Germinal center (tissue), 1 donor: ENCODE results near the gene HMX1.

Experiments
- DNase-seq: peaks from one replicate; pipeline ENCODE4 v3.0.0; 2012; ENCODE audit warnings: mixed read lengths, low spot score

Gene HMX1

DNA sequence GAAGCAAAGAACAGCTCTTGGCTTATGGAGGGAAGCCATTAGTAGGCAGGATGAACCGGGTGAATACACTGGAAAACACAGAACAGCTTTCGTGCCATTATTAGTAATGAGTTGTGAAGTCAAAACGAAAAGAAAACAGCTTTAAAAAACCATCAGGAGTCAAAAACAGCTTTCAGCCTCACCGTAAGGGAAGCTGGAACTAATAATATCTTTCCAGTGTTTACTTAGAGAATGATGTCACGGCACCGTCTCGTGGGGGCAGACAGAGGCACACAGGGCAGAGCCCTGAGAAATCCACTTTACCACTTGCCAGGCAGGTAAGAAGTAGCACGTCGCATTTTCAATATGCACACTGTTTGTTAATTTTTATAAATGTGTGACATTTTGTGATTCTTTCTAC, 37.9 kb upstream of the HMX1 start:
- no peak for DNase-seq

GRCh38 chr4:8908206-8908893, 36.7 kb upstream of the HMX1 start:
- no peak for DNase-seq

- no peak for DNase-seq
Observed at GRCh38 chr4:8907596-8908205, 36.1 kb upstream of the HMX1 start.

DNA sequence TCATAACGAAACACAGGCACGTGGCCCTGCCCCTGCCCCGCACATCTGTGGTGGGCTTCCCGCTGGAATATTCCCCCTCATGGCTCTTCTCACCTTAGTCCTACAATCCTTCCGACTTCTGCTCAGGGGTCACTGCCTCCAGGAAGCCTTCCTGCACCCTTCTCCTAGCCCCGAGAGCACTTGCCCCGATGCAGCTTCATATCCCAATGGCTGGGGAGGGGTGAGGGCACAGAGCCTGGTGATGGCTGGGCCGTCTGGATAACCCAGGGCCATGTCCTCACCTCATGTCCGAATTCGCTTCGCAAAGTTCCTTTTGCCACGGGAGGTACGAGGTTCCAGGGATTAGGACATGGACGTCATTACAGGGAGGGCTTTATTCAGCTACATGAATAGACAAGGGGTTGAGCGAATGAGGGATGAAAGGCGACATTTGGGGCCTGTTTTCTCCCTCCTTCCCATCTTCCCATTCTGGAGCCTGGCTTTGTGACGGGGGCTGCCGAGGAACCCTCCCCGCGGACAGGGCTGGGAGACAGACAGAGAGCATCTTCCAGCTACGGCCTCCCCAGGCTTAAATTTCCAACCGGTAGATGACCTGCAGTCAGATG, 35.5 kb upstream of the HMX1 start:
- no peak for DNase-seq

GRCh38 chr4:8906668-8906970, 35.0 kb upstream of the HMX1 start:
- no peak for DNase-seq

DNA sequence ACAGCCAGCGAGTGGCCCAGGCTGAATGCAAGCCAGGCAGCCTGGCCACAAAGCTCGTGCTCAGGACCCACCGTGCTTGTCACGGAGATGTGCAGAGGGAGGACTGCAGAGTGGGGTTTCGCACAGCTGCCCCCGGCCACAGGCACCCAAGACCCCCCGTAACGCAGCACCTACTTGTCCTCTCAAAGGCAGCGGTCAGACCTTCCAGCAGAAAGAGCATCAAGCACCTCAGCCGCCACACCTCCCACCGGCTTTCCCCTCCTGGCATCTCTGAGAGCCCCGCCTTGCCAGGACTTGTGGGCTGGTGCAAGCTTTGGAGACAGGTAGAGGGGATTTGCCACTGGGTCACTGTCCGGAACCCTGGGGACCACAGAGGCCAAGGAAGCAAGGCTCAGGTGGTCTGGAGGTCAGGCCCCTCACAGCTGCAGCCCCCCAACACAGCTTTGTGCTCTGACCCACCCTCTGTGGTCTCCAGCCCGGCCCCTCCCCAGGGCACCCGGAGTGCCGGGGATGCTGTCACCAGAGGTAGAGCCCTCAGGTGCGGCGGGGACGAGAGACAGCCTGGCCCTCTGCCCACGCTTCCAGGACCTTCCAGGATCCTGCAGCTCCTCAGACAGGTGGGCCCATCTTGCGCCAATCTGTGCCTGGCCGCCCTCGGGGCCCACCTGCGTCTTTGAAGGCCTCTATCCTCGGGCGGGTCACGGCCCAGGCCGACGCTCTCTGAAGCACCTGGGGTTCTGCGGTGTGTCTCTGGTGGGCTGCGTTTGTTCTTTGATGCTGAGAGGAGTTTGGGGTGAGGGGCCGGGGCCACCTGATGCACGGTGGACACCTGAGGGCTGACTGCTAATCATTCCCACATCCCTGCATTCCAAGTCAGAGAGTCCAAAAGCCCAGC, 34.4 kb upstream of the HMX1 start:
- DNase-seq, result no peak

GRCh38 chr4:8905226-8905772, 33.7 kb upstream of the HMX1 start:
- DNase-seq, result no peak

DNA sequence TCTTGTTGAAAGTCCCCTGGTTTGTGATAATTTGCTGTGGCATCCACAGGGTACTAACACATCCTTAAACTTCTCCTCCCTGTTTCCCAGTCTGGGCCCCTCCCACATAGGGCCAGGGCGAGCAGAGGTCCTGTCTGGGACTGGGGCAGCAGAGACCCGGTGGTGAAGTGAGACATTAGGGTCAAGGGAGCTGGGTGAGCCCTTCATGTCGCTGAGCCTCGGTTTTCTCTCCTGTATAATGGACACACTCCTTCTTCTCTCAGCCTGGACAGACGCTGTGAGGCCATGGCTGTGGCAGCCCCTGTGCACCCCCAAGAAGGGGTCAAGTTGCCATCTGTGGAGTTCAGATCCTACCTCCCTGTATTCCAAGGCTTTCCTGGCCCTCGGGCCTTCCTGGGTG, 33.0 kb upstream of the HMX1 start:
- no peak for DNase-seq

DNA sequence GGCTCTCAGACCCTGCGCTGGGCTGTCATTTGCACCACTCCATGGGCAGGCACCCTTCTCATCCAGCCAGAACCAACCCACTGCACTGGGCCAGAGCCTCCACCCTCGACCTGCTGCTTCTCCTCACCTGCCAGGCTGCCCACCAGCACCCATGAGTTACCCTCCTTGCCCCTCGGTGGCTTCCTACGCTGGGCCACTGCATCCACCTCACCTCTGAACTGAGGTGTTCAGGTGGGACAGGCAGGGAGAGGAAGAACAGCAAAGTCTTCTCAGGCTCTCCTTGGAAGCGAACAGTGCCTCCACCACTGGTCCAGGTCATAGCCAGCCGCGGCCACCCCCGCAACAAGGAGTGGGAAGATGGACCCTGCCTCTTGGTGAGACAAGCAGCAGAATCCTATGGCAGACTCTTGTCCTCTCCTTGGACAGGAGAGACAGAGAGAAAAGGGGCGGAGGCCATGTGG, 32.4 kb upstream of the HMX1 start:
- DNase-seq, result no peak

DNA sequence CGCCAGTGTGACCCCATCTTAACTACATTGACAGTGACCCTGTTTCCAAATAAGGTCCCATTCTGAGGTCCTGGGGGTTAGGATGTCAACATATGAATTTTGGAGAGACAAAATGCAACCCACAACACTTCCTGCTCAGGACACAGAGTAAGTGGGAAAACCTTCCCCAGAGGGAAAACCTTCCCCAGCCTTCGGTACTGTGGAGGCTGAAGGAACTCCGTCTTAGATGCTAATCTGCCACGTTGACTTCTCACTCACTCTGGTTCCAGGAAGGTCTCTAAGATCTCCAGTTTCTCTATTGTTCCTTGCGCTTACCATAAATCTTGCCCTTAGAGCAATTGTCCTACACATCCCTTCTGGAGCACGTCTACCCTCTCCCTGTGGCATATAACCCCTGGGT, 29.7 kb upstream of the HMX1 start:
- DNase-seq, result no peak

DNA sequence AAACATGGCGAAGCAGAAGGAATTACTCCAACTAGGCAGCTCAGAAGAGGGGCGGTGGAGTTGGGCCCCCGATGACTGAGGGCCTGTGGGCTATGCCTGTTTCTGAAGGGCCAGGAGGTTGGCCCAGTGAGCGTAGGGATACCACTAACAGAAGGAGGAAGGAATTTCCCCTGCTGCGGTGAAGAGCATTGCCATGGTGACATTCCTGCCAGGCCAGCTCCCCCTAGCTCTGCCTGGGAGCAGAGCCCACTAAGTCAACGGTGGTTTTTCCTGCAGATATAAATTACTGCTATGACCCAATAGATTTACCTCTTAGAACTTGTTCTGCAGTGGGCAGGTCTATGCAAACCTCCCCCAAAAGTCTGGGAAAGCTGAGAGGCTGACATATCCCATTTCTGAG, 28.9 kb upstream of the HMX1 start:
- DNase-seq, result no peak

GRCh38 chr4:8898419-8898818, 26.8 kb upstream of the HMX1 start:
- no peak for DNase-seq

DNA sequence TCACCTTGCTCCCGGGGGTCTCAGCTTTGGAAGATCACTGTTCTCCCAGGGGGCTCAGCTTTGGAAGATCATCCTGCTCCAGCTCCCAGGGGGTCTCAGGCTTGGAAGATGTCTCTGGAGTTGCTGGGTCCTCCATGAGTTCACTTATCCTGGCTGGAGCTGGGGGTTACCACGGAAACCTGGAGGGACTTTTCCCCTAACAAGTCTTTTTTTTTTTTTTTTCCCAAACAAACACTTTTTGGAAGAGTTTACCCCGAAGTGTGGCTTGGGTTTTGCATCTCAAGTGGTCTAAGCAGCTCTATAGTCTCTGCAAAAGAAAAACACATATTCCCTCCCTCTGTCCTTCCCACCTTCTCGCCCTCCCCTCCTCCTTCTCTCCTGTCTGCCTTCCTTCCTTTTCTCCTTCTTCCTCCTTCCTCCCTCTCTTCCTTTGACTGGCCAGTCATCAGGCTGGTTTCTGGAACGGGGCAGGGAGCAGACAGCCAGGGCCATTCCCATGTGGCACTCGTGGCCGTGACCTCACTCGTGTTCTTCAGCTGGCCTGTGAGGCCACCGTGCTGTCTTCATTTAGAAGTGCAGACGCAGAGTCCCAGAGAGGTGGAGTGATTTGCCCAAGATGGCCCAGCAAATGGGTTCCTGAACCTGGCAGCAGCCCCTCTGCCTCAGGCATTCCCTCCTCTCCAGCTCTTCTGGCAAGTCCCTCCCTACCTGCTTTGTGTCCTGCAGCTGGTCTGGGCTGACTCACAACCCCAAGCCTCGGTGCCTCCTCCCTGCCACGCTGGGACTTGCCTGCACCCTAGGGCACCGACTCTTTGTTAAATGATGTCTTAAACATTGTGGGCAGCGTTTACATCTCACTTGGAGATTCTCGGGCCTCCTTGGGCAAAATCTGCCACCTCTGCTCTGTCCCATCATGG, 25.9 kb upstream of the HMX1 start:
- DNase-seq, result no peak

GRCh38 chr4:8896506-8896905, 24.9 kb upstream of the HMX1 start:
- DNase-seq, result no peak

DNA sequence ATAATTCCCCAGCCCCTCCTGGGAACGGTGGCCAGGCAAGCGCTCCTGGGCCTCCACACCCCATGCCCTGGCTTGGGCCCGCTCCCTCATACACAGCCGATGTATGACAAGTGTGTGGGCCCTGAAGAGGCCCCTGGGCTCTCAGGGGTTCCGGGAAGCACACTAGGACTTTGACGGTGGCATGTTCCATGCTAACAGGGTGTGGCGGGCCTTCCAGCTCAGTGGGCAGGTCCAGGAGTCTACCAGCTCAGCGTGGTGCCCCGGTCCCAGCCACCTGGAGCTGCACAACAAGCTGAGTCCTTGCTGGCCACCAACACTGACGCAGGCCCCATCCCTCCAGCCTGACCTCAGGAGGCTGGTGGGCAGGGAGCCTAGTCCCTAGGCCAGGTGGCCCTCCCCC, 24.4 kb upstream of the HMX1 start:
- no peak for DNase-seq

DNA sequence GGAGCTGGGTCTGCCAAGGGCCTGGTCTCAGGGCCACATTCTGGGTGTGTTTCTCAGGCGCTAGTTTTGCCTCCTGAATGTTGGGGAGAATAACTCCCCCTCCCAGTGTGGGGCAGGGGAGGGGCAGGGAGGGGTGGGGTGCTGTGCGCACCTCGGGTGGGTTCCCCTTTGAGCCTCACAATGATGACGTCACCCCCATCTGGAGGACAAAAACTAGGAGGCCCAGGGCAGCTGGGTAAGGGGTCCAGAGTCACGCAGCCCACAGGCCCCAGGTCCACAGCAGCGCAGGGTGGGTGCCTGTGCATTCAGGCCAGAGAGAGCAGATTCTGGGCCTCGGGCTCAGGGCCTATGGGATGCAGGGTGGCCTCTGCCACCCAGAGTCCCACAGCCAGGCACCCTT, 23.7 kb upstream of the HMX1 start:
- no peak for DNase-seq

- DNase-seq, result no peak
Observed at GRCh38 chr4:8894424-8894816, 22.8 kb upstream of the HMX1 start.

- no peak for DNase-seq
Observed at GRCh38 chr4:8893624-8894423, 22.2 kb upstream of the HMX1 start.

- DNase-seq, result no peak
Observed at GRCh38 chr4:8893227-8893623, 21.6 kb upstream of the HMX1 start.

- no peak for DNase-seq
Observed at GRCh38 chr4:8892556-8893226, 21.1 kb upstream of the HMX1 start.
